ACC112 (cell line): Measurements from ENCODE around the gene IFITM2.
A peak's percentile ranks its signal among the peaks of the same experiment; 100 is the strongest.
"Not testable (repeated sequence)": the region's sequence is repeated elsewhere in the genome, so short reads cannot be mapped to it uniquely, and the experiment has no call there.

Source experiments
- H2AFZ ChIP-seq: fragments of 200-600 bp; sonication (generic); one replicate; pipeline ENCODE4 v1.6.0; 2017; ENCODE audit warnings: antibody characterized with exemption, low read length; ENCODE audit not compliant: unreplicated experiment
- H3K27ac ChIP-seq: fragments of 200-600 bp; sonication (generic); 2 replicates; pipeline ENCODE4 v1.5.1; 2014; ENCODE audit warnings: low read depth, mild to moderate bottlenecking, antibody characterized with exemption, low read length, moderate library complexity
- H3K27me3 ChIP-seq: fragments of 200-600 bp; sonication (generic); 2 replicates; pipeline ENCODE4 v1.6.1; 2014; ENCODE audit warnings: mild to moderate bottlenecking, antibody characterized with exemption, low read length, moderate library complexity, mixed read lengths; ENCODE audit not compliant: insufficient read depth
- H3K36me3 ChIP-seq: fragments of 200-600 bp; sonication (generic); 2 replicates; pipeline ENCODE4 v1.6.1; 2016; ENCODE audit warnings: mild to moderate bottlenecking, antibody characterized with exemption, low read length, moderate library complexity, mixed read lengths; ENCODE audit not compliant: insufficient read depth
- H3K4me1 ChIP-seq: fragments of 200-600 bp; sonication (generic); one replicate; pipeline ENCODE4 v1.6.1; 2016; ENCODE audit warnings: low read length, mixed read lengths; ENCODE audit not compliant: insufficient read depth, unreplicated experiment, control insufficient read depth
- H3K4me3 ChIP-seq: fragments of 200-600 bp; sonication (generic); 2 replicates; pipeline ENCODE4 v1.5.1; 2014; ENCODE audit warnings: mild to moderate bottlenecking, low read depth, low read length
- H3K79me2 ChIP-seq: fragments of 200-600 bp; sonication (generic); one replicate; pipeline ENCODE4 v1.6.0; 2016; ENCODE audit warnings: low read length; ENCODE audit not compliant: control insufficient read depth, unreplicated experiment, insufficient read depth

IFITM2 gene

GRCh38 chr11:307766-308708 lies at the start of gene IFITM2:
TSS of gene IFITM2 (plus strand) at chr11:307816. CDS start at chr11:308193, 377 bp downstream.
- not testable (repeated sequence) for H2AFZ ChIP-seq, H3K36me3 ChIP-seq, H3K27me3 ChIP-seq
- Histone ChIP-seq H3K27ac (peak within 1 kb of the TSS; percentile 61), H3K4me1 (peaks cover 11% of the 10 kb centered on the region), H3K79me2 (peaks cover 28% of the 10 kb centered on the region), H3K4me3 (peak within 1 kb of the TSS; percentile 88)

GRCh38 chr11:259413-259812 lies 48.2 kb upstream of the IFITM2 start:
- H3K27me3 ChIP-seq, result no peaks in the 10 kb centered on the region
- H3K27ac ChIP-seq, result no peak overlapping the region
- H3K79me2 ChIP-seq, result no peaks in the 10 kb centered on the region
- no peaks in the 10 kb centered on the region for H3K36me3 ChIP-seq
- no peak overlapping the region for H2AFZ ChIP-seq
- no peak overlapping the region for H3K4me3 ChIP-seq
- H3K4me1 ChIP-seq, result no peaks in the 10 kb centered on the region

GRCh38 chr11:261624-262023 lies 46.0 kb upstream of the IFITM2 start:
- no peaks in the 10 kb centered on the region for H3K36me3 ChIP-seq
- H3K27me3 ChIP-seq, result no peaks in the 10 kb centered on the region
- H3K79me2 ChIP-seq, result no peaks in the 10 kb centered on the region
- no peak overlapping the region for H3K27ac ChIP-seq
- no peaks in the 10 kb centered on the region for H3K4me1 ChIP-seq
- H3K4me3 ChIP-seq, result no peak overlapping the region
- H2AFZ ChIP-seq, result no peak overlapping the region

- H3K27ac ChIP-seq, result no peak overlapping the region
- H3K4me3 ChIP-seq, result no peak overlapping the region
- H3K79me2 ChIP-seq, result no peaks in the 10 kb centered on the region
- H3K36me3 ChIP-seq, result no peaks in the 10 kb centered on the region
- H3K27me3 ChIP-seq, result no peaks in the 10 kb centered on the region; the same call in 1 of the 2 replicates
- no peaks in the 10 kb centered on the region for H3K4me1 ChIP-seq
- no peak overlapping the region for H2AFZ ChIP-seq
Observed at GRCh38 chr11:266676-267439, 40.8 kb upstream of the IFITM2 start.

GRCh38 chr11:267491-267994 lies 40.1 kb upstream of the IFITM2 start:
- Histone ChIP-seq H3K79me2 (no peaks in the 10 kb centered on the region), H2AFZ (no peak overlapping the region), H3K27ac (no peak overlapping the region), H3K4me1 (no peaks in the 10 kb centered on the region), H3K27me3 (no peaks in the 10 kb centered on the region; the same call in 1 of the 2 replicates), H3K4me3 (no peak overlapping the region), H3K36me3 (no peaks in the 10 kb centered on the region)

- not testable (repeated sequence) for H3K4me3 ChIP-seq, H3K36me3 ChIP-seq, H3K79me2 ChIP-seq, H3K4me1 ChIP-seq, H3K27ac ChIP-seq, H3K27me3 ChIP-seq, H2AFZ ChIP-seq
Observed at GRCh38 chr11:268716-269145, 38.9 kb upstream of the IFITM2 start.

- no peak overlapping the region for H3K27ac ChIP-seq
- H3K79me2 ChIP-seq, result no peaks in the 10 kb centered on the region
- no peak overlapping the region for H2AFZ ChIP-seq
- 0 out of 2 replicates have a peak overlapping the region, but pooled peaks have one; percentile 2 for H3K4me3 ChIP-seq
- H3K4me1 ChIP-seq, result no peaks in the 10 kb centered on the region
- H3K36me3 ChIP-seq, result no peaks in the 10 kb centered on the region
- peaks cover 4% of the 10 kb centered on the region; the same call in 1 of the 2 replicates for H3K27me3 ChIP-seq
Observed at GRCh38 chr11:269146-269890, 38.3 kb upstream of the IFITM2 start.

- Histone ChIP-seq H3K36me3 (no peaks in the 10 kb centered on the region), H3K27ac (no peak overlapping the region), H3K4me1 (no peaks in the 10 kb centered on the region), H2AFZ (no peak overlapping the region), H3K4me3 (no peak overlapping the region), H3K79me2 (no peaks in the 10 kb centered on the region), H3K27me3 (peaks cover 15% of the 10 kb centered on the region; the same call in 1 of the 2 replicates)
Observed at GRCh38 chr11:270451-271318, 36.9 kb upstream of the IFITM2 start.

- H3K27ac ChIP-seq, result no peak overlapping the region
- H3K79me2 ChIP-seq, result no peaks in the 10 kb centered on the region
- H3K27me3 ChIP-seq, result peaks cover 20% of the 10 kb centered on the region
- H3K4me1 ChIP-seq, result no peaks in the 10 kb centered on the region
- no peaks in the 10 kb centered on the region for H3K36me3 ChIP-seq
- no peak overlapping the region for H2AFZ ChIP-seq
- H3K4me3 ChIP-seq, result no peak overlapping the region
Observed at GRCh38 chr11:271319-271715, 36.3 kb upstream of the IFITM2 start.
